ENCODE data around the gene PSAP. TPM values are rescaled to one million over a fixed set of nuclear protein-coding genes. Genes with fewer than 3 reads are reported as not detected.
A peak's percentile ranks its signal among the peaks of the same experiment; 100 is the strongest.
"Not testable (repeated sequence)": the region's sequence is repeated elsewhere in the genome, so short reads cannot be mapped to it uniquely, and the experiment has no call there.

The PSAP gene
- polyA plus RNA-seq, 1 donor = 450 TPM

GRCh38 chr10:71874680-71875354, 23.8 kb upstream of the PSAP start:
- DNase-seq (ENCODE audit: low read depth) = not testable (repeated sequence)

GRCh38 chr10:71873582-71874211, 22.6 kb upstream of the PSAP start:
- no peak for DNase-seq (ENCODE audit: low read depth)

- DNase-seq (ENCODE audit: low read depth) = not testable (repeated sequence)
Observed at GRCh38 chr10:71869601-71870000, 18.6 kb upstream of the PSAP start.

- DNase-seq (ENCODE audit: low read depth) = no peak
Observed at GRCh38 chr10:71868192-71868697, 17.2 kb upstream of the PSAP start.

- no peak for DNase-seq (ENCODE audit: low read depth)
Observed at GRCh38 chr10:71865561-71866041, 14.6 kb upstream of the PSAP start.

- DNase-seq (ENCODE audit: low read depth) = no peak
Observed at GRCh38 chr10:71864911-71865361, 13.9 kb upstream of the PSAP start.

- no peak for DNase-seq (ENCODE audit: low read depth)
Observed at GRCh38 chr10:71863203-71863602, 12.2 kb upstream of the PSAP start.

- peak; percentile 79 for DNase-seq (ENCODE audit: low read depth)
Observed at GRCh38 chr10:71860243-71861029, 9.4 kb upstream of the PSAP start.

GRCh38 chr10:71857934-71858890, 7.2 kb upstream of the PSAP start:
- DNase-seq (ENCODE audit: low read depth) = no peak

GRCh38 chr10:71856619-71857018, 5.6 kb upstream of the PSAP start:
- no peak for DNase-seq (ENCODE audit: low read depth)

GRCh38 chr10:71854031-71854430, 3.0 kb upstream of the PSAP start:
- no peak for DNase-seq (ENCODE audit: low read depth)

GRCh38 chr10:71852355-71852937, 1.4 kb upstream of the PSAP start:
- no peak for DNase-seq (ENCODE audit: low read depth)

- not testable (repeated sequence) for DNase-seq (ENCODE audit: low read depth)
Observed at GRCh38 chr10:71851465-71852095, 529 bp upstream of the PSAP start.

- no peak for DNase-seq (ENCODE audit: low read depth)
Observed at GRCh38 chr10:71850021-71850742, 869 bp downstream of the PSAP start.

GRCh38 chr10:71849461-71849908, 1.6 kb downstream of the PSAP start:
- no peak for DNase-seq (ENCODE audit: low read depth)

GRCh38 chr10:71848325-71849275, 2.5 kb downstream of the PSAP start:
- no peak for DNase-seq (ENCODE audit: low read depth)

GRCh38 chr10:71847418-71847817, 3.6 kb downstream of the PSAP start:
- no peak for DNase-seq (ENCODE audit: low read depth)

- no peak for DNase-seq (ENCODE audit: low read depth)
Observed at GRCh38 chr10:71846816-71847215, 4.2 kb downstream of the PSAP start.
